GM19193 (cell line): ENCODE results near the gene OVCH1.

Experiments used
- POLR2A ChIP-seq: IDR thresholded peaks from 4 replicates; pipeline ENCODE4 v1.6.1; 2011; ENCODE audit not compliant: insufficient read depth, insufficient read length; ENCODE audit errors: extremely low read depth

OVCH1 gene

DNA sequence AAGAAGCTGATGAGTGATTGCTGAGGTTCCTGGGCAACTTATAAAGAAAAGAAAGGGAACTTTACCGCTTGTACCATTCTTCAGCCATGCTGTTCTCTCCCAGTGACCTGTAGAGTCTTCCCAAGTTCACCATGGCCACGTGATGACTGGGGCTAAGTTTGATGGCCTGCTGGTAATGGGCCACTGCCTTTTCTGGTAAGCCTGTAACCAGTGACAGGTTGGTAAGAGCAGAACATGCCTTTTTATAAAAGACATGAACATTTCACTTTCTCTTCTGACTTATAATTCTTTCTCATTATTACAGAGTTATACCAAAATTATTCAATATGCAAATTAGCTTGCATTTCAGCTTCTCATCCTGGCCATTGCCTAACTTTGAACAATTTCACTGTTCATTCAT, 20.9 kb upstream of the OVCH1 start:
- TF ChIP-seq POLR2A, result no peak

DNA sequence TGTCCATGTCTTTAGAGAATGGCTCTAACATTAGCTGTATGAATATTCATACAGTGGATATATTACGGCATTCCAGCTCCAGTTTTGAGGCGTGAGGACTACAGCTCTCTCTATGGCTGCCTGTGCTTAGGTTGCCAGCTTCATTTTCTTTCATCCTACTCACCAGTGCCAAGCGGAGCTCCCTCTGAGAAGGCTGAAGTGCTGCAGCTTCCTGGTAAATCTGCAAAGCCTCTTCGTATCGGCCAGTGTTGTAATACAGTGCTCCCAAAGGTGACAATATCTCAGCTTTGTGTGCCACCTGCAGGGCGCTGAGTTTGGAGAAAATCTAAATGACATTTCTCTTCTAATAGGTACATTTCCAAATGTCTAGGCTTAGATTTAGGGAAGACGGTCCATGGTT, 19.8 kb upstream of the OVCH1 start:
- no peak for TF ChIP-seq POLR2A

DNA sequence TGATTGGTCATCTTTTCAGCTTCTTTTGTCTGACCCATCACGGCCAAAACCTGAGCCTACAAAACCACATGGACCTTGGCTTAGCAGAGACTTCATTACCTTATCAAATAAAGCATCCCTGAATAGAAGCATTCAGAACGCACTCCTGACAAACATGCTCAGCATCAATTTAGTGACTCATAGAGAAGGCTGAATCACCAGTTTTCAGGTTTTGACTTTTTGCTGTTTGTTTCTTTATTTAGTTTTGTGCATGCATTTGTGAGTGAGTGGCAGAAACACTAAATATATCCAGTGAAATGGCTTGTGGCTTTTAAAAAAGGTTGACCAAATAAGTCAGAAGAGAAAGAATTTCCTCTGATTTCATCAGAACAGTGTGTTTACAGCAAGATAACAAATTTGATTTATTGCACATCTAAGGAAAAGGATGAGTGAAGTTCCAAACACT, 19.0 kb upstream of the OVCH1 start:
- TF ChIP-seq POLR2A, result no peak

DNA sequence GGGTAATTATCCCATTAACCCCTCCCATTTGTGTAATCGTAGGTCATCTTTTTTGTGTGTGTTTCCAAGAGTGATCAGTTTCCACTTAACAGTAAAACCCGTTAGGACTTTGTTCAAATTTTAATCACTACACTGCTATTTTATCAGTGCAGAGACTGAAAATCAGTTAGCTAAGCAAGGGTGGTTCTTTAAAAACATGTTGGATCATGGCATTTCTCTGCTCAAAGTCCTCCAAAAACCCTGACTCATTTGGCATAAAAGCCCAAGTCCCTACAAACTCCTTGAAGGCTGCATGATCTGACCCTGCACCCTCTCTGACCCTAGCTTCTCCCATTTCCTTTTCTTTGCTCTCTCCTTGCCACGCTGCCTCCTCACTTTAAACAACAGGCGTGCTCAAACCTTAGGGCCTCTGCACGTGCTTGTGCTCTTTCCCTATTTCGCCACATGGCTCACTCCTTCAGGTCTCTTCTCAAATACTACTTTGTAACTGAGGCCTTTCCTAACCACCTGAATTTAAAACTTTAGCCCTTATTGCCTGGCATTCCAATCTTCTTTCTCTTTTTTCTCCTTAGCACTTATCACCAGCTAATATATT, 13.2 kb upstream of the OVCH1 start:
- no peak for TF ChIP-seq POLR2A

DNA sequence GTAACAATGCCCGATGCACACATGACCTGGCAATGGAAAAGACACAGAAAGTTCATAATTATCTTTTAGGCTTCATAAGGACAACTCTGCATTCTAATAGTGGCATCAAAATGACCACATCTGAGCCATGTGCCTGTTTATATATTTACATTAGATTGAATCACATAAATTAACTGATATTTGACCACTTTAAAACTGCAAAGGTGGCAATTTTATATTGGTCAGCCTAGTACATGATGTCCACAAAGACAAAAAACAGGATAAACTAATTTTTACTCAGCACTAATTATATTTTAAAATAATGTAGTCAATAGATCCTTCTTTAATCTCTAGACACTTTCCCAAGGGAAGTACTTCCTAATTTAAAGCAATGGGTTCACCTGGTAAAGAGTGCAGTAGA, 12.0 kb upstream of the OVCH1 start:
- TF ChIP-seq POLR2A, result no peak

DNA sequence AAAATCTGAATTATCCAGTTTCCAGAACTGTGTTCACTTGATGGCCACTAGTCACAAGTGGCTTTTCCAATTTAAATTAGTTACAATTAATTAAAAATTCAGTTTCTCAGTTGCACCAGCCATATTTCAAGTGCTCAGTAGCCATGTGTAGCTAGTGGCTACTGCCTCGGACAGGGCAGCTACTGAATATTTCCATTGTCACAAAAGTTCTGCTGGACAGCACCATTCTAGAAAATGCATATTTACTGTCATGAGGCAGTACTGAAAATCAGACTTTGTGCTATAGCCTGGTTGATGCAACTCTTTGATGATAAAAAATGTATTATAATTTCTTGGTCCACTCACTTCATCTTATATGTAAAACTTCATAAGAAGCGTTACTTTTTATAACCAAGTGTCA, 11.5 kb upstream of the OVCH1 start:
- TF ChIP-seq POLR2A, result no peak

DNA sequence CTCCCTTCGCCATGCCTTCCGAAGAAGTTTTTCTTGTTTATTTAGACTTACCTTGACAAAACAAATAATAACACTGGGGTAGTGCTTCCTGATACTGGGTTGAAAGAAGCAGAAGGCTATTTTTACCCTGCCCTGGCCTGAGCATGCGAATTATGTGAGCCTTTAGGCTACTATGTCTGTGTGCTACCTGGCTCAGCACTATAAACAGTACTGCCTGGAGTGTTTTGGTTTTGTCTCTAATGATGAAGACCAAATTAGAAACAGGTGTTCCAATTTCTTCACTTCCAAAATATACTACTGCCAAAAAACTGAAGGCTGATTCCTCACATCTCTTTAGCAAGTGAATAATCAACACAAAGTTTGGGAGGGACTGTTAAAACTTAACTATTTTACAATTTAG, 7.6 kb upstream of the OVCH1 start:
- no peak for TF ChIP-seq POLR2A

DNA sequence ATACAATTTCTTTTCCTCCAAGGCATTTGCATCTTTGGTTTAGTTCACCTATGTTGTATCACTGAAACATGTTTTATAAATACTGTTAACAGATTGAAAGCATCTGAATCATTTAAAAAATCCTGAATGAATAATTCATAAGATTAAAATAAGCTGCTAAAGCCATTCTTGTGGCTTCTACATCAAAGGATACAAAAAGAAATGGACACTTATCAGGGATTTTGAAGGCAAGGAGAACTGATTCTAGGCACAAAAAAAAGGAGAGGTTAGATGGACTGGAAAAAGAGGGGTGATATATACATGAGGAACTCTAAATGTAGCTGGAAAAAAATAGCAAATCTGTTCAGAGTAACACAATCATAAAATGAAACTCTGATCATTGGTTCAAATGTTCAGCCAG, 5.8 kb upstream of the OVCH1 start:
- TF ChIP-seq POLR2A, result no peak

DNA sequence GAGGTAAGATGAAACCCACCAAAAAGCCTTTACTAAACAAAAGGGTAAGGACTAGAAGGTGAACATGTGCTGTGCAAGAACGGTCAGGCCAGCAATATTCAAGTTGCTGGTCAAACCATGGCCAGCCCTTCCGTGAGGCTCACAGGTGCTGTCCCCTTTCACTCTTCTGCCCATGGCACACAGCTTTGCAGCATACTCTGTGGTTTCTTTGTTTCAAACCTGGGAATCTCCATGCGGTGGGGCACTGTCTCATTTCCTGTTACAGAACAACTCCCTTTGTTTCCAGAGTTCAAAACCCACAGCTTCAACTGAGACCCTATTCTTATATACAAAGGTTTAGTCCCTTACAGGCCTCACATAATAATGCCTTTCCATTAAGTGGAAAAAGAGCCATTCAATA, 1.7 kb upstream of the OVCH1 start:
- TF ChIP-seq POLR2A, result no peak

DNA sequence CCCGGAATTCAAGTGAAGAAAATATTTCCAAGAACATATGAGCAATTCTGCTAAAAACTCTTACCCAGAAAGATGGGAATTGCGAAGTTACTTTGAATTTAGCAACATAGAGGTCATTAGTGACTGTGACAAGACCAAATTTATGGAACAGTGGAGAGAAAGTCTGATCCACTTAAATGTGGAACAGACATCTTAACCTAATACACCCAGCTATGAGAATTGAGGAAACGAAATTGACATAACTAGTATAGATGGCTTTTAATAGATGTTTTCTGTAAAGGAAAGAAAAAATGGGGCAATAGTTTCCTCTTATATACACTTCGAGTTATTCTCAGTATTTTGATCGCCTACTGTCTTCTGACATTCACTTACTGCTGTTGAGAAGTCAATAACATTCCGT, 4.6 kb downstream of the OVCH1 start:
- no peak for TF ChIP-seq POLR2A

DNA sequence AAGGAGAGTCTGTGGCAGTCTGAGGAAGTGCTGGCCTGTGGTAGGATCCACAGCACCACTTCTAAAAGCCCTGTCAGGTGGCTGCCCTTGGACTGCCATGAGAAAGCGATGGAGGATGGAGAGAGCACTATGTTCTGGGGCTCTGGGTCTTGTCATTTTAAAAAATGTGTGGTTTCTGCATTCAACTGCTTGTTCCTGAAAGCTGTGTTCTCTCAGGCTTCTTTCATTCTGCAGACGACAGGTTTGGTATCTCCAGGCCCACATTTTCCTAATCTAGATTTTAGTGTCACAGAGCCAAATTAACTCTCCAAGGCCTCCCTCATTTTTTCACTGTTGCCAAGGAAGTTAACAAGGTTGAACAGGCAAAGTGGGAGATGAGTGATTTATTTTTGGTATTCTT, 10.5 kb downstream of the OVCH1 start:
- TF ChIP-seq POLR2A, result no peak

DNA sequence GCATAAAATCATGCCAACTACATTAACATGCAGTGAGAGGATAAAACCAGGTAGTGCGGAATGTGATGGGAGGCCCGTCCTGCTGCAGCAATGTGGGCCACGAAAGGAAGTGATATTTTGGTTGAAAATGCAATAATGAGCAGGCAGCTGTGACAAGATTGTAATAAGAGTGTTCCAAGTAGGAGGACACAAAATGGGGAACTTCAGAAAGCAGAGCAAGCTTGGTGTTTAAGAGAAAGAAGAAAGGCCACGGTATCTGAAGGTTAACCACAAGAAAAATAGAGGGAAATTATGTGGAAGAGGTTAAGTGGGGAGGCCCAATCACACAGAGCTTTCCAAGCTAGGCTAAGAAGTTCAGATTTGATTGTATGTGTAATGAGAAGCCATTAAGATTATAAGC, 34.3 kb downstream of the OVCH1 start:
- no peak for TF ChIP-seq POLR2A

DNA sequence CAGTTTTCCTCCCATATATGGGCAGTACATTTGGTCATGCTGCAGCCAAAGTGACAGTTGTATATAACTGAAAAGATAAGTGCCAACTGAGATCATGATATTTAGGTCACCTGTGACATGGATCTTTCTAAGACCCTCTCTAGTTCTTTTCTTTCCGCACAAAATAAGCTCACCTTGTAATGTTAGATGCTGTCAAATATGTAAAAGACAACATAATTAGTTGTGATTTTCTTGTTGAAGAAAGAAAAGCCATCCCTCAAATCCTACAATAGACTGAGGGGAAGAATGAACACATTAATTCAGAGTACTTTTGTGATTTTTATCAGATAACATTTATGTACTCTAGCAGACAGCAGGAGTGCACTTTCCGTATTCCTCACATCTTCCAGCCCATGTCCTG, 37.4 kb downstream of the OVCH1 start:
- no peak for TF ChIP-seq POLR2A

DNA sequence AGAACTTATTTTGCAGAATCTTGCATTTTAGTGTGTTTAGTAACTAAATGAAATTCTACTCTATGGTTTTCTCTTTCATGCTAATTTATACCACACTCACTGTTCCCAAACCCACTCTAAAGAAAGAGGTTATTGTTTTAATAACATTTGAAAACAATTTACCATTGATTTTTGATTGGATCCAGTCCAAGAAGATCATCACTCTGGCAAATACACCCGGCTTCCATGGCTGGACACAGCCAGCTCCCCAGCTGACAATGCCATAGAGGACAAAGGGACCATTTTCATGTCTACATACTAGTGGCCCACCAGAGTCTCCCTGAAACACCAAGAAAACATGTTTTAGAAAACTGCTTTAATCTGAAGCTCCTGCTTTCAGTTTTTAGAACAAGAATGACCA, 42.4 kb downstream of the OVCH1 start:
- TF ChIP-seq POLR2A, result no peak

DNA sequence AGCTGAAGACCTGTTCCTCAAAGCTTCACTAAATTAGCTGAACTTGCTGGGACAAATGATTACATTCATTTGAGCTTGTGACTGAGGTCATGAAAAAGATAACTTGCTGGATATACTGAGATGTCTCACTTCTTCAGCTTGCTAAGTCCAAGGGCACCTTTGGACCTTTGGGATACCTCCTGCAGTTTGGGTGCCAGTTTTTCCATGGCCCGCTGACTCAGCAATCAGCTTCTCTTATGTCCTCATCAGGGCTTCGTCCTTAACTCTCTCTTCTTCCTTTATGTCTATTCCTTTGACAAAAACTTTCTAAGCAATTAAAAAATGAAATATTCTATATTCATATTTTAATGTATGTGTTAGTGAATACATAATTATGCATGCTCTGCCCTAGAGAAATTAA, 45.6 kb downstream of the OVCH1 start:
- TF ChIP-seq POLR2A, result no peak

DNA sequence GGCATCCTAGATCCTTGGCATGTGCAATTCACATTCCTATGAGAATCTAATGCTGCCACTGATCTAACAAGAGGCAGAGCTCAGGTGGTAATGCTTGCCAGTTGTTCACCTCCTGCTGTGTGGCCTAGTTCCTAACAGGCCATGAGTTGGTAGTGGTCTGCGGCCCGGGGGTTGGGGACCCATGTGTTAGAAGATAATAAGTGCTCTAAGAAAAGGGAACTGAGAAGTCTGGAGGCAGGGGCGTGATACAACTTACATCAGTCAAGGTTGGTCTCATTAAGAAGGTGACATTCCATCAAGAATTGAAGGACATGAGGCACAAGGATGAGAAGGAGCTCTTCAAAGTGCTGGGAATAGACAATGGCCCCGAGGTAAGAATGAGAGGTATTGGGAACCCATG, 49.3 kb downstream of the OVCH1 start:
- no peak for TF ChIP-seq POLR2A

DNA sequence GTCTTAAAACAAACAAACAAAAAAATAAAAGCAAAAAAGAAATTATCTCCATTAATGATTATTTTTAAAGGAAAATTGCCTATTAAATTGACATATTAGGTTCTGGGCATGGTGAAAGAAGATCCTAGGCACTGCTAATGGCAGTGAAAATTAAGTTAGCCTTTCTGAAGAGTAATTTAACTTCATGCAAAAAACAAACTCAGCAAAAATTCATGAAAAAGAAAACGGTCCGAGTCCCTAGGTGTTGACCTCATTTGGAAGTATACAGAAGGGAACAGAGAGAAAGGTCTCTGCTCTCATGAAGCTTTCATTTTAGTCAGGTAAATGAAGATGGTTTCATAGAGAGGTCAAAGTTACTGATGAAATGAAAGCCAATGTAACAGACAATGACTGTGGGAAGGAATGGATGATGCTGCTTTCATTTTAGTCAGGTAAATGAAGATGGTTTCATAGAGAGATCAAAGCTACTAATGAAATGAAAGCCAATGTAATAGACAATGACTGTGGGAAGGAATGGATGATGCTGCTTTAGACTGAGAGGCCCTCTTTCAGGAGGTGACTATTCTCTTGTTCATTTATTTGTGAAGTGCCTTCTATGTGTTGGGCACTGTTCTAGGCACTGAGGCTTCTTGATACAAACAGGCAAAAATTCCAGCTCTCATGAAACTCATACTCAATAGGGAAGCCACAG, 50.1 kb downstream of the OVCH1 start:
- TF ChIP-seq POLR2A, result no peak
